Measurements from ENCODE around the gene DISP3.

DISP3 gene

DNA sequence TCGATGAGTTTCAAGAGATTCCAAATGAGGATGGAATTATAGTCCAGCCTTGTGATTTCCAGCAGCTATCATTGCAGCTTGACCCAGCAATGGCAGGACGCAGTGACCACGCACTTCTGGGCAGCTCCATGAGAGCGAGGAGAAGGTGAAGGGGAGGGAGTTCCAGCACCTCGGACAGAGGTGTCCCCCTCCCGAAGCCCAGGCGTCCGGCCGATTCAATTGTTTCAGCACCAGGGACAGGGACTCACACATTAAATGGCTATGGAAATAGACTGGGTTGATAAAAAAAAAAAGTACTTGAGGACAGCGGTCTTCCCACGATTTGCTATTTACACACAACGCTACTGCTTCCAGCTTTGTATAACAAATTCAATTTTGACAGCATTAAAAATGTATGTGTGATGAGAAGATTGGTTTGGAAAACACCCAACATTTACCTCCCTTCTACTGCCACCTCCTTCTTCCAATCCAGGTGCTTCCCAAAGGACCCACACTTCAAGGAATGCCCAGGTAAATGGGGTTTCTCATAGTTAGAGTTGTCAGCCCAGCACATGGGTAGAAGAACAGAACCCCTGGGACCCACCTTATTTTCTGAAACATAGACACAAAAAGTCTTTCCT is 71.8 kb downstream of the DISP3 start:
- DNase-seq: no peak

DNA sequence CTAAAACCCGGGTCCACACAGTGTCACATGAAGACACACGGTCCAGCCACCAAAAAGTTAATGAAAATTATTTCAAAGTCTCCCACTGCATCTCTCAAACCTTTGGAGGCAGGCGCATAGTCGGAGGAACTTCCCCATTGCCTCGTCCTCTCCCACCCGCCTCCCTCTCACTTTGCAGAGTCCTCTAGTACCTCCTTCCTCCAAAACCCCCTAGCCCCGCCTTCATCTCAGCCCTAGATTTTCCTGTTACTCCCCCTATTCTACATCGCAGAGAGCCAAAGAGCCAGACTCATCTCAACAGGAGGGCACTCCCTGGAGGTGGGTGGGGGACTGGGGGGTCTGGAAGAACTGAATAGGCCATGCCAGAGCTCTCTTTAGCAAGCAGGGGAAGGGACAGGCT is 79.3 kb downstream of the DISP3 start:
- DNase-seq: no peak

DNA sequence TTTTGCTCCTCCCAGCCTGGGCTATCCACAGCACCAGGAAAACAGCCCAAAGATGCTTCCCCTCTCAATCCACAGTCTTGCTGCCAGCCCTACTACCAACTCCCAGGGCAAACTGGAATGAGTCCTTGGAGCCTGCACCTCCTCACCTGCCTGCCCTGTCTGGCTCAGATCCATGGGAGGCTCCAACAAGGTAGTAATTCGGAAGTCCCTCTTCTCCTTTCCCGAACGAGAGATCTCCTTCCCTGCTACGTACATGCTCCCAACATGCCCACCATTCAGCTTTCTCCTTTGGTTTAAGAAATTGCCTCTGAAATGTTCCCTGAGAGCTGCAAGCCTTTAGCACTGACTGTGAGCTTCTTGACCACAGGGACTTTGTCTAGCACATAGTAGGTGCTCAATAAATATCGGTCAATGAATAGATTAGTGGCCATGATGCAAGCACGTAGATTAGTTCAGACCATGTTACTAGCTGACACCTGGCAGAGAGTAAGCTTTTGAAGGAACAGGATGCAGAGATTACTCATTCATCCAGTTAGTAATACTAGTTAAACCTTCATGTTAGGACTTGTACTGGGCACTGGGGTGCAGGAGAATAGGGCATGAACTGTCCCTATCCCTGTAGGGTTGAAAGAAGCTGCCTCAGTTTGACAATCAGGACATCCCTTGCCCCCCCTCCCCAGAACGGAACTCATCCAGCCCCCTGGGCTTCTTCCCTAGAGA is 80.1 kb downstream of the DISP3 start:
- no peak for DNase-seq

DNA sequence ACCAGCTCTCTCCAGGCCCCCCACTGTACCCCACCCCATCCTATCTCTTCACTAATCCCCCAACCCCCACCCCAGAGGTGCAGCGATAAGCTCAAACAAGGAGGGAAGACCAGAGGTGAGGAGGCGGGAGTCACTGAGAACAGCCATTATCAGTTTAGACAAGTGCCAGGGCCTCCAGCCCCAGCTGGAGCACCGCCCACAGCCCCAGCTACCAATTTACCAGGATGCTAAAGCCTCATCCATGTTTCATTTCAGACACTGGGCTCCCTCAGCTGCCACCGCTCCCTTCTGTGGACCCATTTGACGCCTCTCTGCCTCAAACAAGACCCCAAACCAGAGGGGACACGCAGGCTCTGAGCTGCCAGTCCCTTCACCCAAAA is 80.6 kb downstream of the DISP3 start:
- no peak for DNase-seq

DNA sequence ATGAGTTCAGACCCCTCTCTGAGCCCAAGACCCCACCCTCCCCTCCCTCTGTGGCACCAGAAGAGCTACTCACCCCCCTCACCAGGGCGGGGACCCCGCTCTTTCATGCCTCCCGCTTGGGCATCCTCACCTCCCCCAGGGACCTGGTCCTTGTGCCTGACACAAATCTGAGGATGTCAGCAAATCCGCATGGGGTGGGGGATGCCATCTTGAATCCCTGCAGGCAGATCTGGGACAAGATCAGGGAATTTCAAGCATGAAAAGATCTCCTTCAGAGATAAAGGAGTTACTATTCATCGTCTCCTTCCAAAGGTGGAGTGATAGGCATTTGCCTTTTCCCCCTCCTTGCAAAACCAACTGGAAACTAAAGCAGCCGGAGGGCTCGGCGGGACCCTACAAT is 81.1 kb downstream of the DISP3 start:
- no peak for DNase-seq

DNA sequence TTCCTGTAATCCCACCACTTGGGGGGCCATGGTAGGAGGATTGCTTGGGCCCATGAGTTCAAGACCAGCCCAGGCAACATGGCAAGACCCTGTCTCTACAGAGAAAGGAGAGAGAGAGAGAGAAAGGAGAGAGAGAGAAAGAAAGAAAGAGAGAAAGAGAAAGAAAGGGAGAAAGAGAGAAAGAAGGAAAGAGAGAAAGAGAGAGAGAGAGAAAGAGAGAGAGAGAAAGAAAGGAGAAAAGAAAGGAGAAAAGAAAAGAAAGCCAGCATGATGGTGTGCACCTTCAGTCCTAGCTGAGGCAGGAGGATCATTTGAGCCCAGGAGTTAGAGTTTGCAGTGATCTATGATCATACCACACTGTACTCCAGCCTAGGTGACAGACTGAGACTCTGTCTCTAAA is 82.8 kb downstream of the DISP3 start:
- no peak for DNase-seq

DNA sequence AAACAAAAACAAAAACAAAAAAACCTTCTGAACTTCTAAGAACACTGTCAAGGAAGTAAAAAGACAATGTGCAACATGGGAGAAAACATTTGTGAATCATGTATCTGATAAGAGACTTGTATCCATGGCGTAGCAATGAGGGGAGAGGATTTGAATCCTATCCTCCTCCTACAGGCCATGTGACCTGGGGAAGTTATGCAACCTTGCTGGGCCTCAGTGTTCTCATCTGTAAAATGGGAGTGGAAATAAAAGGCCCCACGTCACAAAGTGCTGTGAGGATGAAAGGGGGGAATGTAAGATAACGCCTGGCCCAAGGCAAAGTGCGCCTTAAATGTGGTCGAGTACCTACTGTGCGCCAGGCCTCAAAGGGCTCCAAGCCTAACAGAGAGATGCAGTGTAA is 83.7 kb downstream of the DISP3 start:
- DNase-seq: no peak

DNA sequence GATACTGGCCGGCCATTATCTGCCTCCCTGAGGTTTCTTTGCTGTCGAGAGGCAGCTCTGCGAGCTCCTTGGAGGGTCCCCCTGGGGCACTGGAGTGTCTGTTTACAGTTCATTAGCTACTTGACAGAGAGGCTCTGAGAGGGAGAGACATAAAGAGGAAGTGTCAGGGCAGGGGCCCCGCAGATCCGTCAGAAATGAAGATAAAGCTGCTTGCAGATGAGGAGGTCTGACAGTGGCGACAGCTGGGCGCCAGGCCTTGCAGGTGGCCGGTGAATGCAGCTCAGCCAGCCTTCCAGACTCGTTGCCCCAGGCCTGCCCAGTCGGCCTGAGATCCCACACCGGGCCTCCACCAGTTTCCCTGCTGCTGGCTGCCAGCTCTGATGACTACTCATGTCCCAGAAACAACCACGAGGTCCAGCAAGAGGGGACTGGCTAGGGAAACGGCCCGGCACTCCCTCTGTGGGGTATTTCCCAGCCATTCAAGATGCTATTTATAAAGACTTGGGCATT is 84.7 kb downstream of the DISP3 start:
- peak; percentile 96 for DNase-seq

DNA sequence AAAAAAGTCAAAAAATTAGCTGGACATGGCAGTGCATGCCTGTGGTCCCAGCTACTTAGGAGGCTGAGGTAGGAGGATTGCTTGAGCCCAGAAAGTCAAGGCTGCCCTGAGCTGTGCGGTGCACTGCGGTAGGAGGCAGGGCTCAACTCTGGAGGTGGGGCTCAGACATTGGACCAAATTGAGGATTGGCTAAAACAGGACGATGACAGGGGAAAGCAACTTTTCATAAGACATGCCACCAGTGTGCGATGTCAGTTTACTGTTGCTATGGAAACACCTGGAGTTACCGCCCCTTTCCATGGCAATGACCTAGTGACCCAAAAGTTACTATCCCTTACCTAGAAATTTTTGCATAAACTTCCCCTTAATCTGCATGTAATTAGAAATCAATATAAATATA is 85.3 kb downstream of the DISP3 start:
- DNase-seq: no peak

DNA sequence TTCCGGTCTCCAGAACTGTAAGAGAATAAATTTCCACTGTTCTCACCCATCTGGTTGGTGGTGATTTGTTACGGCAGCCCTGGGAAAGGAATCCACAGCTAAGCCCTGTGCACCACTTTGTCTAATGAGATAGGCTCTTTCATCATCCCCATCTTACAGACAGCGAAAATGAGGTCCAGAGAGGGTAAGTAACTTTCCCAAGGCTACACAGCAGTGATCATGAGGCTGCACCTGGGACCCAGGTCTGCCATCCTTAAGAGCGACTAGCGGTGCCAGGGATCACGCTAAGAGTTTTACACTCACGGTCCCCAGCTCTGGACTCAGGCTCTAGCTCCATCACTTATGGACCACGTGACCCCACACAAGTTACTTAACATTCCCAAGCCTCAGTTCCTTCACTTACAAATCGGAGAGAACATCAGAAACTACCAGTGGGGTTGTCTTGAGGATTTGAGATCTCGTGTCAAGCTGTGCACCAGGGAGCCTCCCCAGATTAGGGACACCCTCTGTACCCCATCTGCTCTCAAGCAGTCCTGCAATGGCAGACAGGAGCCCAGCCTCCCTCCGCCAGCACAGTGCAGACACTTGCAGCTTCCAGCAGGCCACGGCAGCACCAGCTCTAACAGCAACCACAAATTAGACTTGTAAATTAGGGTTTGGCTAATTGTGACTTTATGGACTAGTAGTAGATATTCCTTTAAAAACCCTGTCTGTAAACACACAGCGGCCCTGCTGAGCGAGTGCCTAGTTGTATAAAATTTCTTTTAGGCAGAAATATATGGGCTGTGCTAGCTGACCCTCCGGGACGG is 87.3 kb downstream of the DISP3 start:
- no peak for DNase-seq

DNA sequence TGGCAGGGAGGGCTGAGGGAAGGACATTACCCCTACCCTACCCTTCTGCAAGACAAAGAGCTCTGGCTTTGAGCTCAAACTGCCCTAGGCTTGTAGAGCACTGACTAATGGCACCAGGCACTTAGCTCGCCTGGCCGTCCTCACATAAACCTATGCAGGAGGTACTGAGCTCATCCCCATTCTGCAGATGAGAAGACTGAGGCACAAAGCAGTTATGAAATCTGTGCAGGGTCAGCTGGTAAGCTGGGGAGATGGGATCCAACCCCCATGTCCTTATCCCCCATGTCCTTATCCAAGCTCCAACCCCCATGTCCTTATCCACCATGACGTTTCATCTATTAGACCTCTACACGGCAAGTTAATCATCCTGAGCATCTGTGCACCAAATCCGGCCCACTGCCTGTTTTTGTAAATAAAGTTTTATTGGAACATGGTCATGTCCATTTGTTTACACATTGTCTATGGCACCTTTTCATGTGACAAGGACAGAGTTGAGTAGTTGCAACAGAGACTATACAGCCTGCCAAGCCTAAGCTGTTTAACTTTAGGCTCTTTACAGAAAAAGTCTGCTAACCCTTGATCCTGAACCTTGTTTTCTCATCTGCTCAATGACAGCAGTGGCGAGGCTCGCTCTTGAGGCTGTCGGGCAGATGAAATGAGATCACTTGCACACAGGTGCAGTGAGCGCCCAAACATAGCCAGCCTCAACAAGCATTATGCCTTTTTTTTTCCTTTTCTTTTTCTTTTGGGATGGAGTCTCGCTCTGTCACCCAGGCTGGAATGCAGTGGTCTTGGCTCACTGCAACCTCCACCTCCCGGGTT is 88.5 kb downstream of the DISP3 start:
- DNase-seq: no peak

DNA sequence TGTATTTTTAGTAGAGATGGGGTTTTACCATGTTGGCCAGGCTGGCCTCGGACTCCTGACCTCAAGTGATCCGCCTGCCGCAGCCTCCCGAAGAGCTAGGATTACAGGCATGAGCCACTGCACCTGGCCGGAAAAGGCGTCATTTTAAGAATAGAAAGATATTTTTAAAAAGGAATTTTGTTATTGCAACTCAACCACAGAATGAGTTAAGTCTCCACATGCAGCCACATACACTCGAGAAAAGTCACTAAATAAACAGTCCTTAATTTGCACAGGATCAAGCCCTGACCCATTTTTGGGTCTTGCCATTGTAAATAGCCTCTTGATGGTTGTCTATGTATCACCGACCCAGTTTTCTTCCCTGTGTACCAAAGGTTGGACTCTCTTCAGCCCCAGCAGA is 89.7 kb downstream of the DISP3 start:
- no peak for DNase-seq

DNA sequence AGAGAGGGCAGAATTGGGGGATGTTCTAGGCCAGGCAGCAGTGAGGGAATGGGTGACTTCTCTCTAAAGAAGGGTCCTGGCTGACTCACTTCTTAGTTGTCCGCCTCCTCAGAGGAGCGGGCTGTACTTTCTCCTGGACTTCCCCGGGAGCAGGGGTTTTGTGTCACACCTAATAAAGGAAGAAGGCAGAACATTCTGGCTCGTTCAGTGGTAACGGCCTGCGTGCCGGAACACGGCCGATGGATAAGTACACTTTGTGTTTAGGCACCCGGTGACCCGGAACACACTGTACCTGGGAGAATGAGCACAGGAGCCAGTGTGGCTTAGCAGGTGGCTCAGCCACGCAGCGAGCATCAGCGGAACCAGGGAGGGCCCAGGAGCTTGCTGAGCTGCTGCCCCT is 90.6 kb downstream of the DISP3 start:
- DNase-seq: peak; percentile 46

DNA sequence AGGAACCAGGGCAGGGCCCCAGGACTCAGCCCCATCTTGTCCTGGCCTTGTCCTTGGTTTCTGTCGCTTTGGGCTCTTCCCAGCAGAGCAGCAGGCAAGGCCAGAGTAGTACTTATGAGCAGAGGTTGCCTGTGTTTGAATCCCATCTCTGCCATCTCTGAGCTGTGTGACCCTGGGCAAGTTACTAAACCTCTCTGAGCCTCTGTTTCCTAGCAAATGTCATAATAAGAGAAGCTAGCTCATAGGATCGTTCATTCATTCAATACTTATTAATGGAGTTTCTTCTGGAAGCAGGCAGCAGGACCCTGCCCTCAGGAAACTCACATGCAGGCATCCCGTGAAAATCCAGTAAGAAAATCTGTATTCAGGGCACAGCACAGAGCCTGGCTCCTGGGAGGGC is 91.0 kb downstream of the DISP3 start:
- DNase-seq: no peak

DNA sequence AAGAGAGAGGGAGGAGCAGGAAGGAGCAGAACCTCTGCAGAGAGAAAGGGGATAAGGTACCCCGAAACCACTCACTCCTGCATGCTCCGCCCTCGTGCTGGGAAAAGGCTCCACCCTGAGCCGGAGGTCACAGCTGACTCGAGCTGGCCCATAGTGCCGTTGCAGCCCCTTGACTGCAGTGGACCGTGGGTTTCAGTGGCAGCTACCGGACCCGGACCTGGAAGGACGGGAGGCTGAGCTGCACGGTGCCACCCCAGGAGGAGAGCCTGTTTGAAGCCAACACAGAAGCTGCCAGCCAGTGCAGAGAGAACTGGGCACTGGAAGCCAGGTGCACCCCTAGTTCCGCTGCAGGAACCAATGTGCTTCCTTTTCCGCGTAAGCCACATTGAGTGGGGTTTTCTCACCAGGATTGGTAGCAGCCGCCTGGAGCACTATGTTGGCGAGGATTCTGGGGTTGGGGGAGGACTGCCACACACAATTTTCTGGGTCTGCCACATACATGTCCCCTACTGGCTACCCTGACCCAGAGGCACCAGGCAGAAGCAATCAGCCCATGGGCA is 91.9 kb downstream of the DISP3 start:
- DNase-seq: no peak

DNA sequence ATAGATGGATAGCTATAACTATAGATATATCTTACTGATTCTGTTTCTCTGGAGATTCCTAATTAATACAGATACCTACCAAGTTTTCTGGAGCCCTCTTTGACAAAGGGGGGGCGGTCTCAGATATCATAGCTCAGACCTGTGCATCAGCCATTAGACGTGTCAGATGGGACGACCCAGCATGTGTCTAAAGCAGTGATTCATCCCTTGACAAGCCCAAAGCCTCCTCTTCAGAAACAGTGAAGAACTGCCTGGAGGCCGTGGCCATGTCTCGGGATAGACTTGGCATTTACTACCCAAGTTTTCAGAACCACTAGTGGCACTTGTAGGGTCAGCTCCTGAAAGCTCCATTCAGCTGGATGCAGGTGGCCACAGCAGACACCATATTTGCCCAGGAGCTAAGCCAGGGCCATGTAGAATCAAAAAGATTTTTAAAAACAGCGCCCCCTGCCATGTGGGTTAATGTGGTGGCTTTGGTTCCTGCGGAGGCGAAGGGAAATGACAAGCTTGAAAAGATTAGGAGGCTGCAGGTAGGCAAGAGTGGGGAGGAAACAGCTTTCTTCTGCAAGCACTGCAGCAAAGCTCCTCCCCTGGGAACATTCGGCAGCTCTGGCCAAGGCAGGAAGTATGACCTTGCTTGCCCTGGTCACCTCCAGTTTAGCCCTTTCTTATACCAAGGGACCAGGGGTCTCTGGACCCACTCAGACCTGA is 93.1 kb downstream of the DISP3 start:
- DNase-seq: no peak

DNA sequence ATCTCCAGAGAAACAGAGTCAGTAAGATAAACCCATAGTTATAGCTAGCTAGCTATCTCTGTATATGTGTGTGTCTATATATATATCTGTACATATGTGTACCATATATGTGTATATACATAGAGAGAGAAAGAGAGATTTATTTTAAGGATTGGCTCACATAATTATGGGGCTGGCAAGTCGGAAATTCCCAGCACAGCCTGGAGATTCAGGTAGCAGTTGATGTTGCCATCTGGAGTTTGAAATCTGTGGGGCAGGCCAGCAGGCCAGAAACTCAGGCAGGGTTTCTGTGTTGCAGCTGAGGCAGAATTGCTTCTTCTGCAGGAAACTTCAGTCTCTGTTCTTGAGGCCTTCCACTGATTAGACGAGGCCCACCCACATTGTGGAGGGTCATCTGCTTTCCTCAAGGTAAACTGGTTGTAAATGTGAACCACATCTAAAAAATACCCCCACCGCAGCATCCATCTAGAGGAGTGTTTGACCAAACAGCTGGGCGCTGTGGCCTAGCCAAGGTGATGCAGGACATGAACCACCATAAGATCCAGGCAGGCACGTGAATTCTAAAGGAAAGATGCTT is 94.2 kb downstream of the DISP3 start:
- no peak for DNase-seq

DNA sequence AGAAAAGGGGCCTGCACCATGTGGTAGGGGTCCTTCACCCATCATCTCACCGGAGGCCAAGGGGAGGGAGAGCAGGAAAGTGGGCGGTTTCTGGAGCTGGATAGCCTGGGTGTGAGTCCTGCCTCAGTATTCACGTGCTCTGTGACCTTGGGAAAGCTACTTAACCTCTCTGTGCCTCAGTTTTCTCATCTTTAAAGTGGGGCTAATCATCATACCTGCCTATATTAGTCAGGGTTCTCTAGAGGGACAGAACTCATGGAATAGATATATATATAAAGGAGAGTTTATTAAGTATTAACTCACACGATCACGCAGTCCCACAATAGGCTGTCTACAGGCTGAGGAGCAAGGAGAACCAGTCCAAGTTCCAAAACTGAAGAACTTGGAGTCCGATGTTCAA is 96.6 kb downstream of the DISP3 start:
- DNase-seq: no peak

DNA sequence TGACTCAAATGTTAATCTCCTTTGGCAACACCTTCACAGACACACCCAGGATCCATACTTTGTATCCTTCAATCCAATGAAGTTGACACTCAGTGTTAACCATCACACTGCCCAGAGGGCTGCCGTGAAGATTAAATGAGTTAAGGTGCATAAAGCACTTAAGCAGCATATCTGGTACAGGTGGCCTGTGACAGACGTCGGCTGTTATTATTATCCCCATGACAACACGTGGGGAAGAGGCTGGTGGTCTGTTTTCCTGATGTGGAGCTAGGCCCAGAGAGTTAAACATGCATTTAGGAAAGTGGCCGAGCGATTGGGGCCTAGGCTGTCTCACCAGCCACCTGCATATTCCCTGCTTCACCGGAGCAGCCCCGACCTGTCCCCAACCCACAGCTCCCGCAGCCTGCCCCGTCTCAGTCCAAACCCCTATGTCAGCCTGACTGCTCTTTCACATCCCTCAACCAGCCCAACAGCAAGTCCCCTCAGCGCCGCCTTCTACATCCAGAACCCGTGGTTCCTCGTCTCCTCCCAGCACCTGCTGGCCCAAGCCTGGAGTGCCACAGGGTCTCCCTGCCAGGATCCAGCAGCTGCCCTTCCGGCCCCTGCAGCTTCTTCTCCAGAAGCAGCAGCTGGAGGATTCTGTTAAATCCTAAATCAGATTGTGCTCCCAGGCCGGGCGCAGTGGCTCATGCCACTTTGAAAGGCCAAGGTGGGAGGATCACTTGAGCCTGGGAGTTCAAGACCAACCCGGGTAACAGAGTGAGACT is 97.3 kb downstream of the DISP3 start:
- no peak for DNase-seq

DNA sequence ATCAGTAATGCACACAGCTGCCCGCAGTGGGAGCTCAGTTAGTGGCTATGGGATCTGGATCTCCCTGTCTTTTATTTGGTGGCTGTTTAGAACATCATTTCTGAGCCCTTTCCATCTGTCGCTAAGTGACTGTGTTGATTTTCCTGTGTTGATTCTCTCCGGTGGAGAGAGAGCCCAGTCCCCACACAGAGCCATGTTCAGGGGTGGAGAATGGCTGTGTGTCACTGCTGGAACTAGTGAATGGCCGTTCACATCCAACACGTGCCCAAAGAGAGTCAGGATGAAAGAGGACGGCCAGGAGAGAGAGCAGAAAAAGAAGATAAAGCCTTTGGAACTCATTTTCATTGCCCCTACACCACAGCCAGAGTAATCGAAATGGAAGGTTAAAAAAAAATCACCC is 99.0 kb downstream of the DISP3 start:
- DNase-seq: no peak

DNA sequence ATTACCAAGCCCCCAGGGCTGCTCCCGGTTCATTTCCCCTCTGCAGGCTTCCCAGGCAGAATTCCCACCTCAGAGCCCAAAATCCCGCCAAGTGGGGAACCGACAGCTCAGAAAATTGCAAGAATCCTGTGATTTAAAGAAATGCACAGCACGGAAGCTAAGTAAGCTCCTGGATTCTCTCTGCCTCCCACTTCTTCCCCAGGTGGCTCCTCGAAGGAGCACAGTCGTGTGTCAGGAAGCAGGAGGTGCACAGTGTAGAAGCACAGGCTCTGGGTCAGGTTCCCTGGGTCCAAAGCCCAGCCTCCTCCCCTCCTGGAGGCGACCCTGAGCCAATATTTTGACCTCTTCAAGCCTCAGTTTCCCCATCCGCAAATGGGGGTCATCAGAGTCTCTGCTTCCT is 100.6 kb downstream of the DISP3 start:
- DNase-seq: no peak
